ENCODE data around the gene CCDC92. TPM values are rescaled to one million over a fixed set of nuclear protein-coding genes. Genes with fewer than 3 reads are reported as not detected.

CCDC92 gene
- polyA plus RNA-seq, 2 of the 4 experiments (the other 2 are of a cell fraction), result 27.2 to 27.5 TPM

- DNase-seq (ENCODE audit: low read depth in 1 of 2, low spot score in 1 of 2) (no peak), ATAC-seq (peak in 1 of 2 experiments; percentile 18; a peak in 3 of 6 replicates), FAIRE-seq (no peak)
- no peak overlapping the region for H3K4me3 ChIP-seq
- H3K9me3 ChIP-seq, result no peaks in the 10 kb centered on the region
- 64% methylated on average over 7 of the region's 10 CpGs for WGBS (ENCODE audit: missing lambda C conversion rate)
- POLR2A ChIA-PET, result no interaction called here
- CTCF ChIA-PET, result interaction anchor here (0.8 kb wide), 1 partner anchor 13 kb away, joined by 4 read pairs; no protein-coding TSS in a partner anchor
- H3K4me2 ChIP-seq, result no peak overlapping the region
- H3K4me1 ChIP-seq, result peaks cover 10% of the 10 kb centered on the region; the same call in 2 of the 3 replicates
- no peak for TF ChIP-seq RAD21 (conservative IDR thresholded peaks at IDR 0.05 in 1 of 2, IDR thresholded peaks at IDR 0.05 in 1 of 2)
- TF ChIP-seq USF2 (IDR thresholded peaks at IDR 0.05), result no peak
- no peak for TF ChIP-seq EHF (CRISPR knock-in tag; IDR thresholded peaks at IDR 0.05)
- TF ChIP-seq PHF8 (IDR thresholded peaks at IDR 0.05; ENCODE audit: borderline replicate concordance, low read depth), result no peak
- no peak for TF ChIP-seq FOSL2 (IDR thresholded peaks at IDR 0.05)
- no peak for TF ChIP-seq FOSL2 (CRISPR knock-in tag; IDR thresholded peaks at IDR 0.05)
- TF ChIP-seq EHMT2 (IDR thresholded peaks at IDR 0.05; ENCODE audit: low read depth), result no peak
- TF ChIP-seq KDM1A (IDR thresholded peaks at IDR 0.05; ENCODE audit: low read depth), result no peak
- no peak overlapping the region for H3K27ac ChIP-seq
Observed at GRCh38 chr12:123892853-123893252, 79.8 kb downstream of the CCDC92 start.

GRCh38 chr12:123892180-123892559 is 80.5 kb downstream of the CCDC92 start:
- 90% methylated on average over 9 of the region's 9 CpGs for WGBS (ENCODE audit: missing lambda C conversion rate)
- TF ChIP-seq NFE2L2 (conservative IDR thresholded peaks at IDR 0.05; ENCODE audit: low read length), result no peak
- no peak for TF ChIP-seq CHD4 (IDR thresholded peaks at IDR 0.05; ENCODE audit: borderline replicate concordance)
- no peak for TF ChIP-seq HOXA7 (CRISPR knock-in tag; IDR thresholded peaks at IDR 0.05)
- POLR2A ChIA-PET, result no interaction called here
- DNase-seq (ENCODE audit: low read depth in 1 of 2, low spot score in 1 of 2), result no peak
- Histone ChIP-seq H3K4me1 (peaks cover 8% of the 10 kb centered on the region), H3K4me2 (no peak overlapping the region), H3K27ac (no peak overlapping the region), H3K9me3 (no peaks in the 10 kb centered on the region), H3K4me3 (no peak overlapping the region)
- CTCF ChIA-PET, result interaction anchor here (1.0 to 1.9 kb wide), 3 partner anchors 13 to 24 kb away, joined by 3 to 6 read pairs (median 4); no protein-coding TSS in a partner anchor
- ATAC-seq, result no peak
- no peak for FAIRE-seq

GRCh38 chr12:123891516-123892179 is 81.0 kb downstream of the CCDC92 start:
- no peak overlapping the region for H3K4me2 ChIP-seq
- FAIRE-seq (no peak), DNase-seq (ENCODE audit: low read depth in 1 of 2, low spot score in 1 of 2) (no peak), ATAC-seq (peak; percentile 27 to 56; a peak in 5 of 6 replicates)
- H3K4me1 ChIP-seq, result peaks cover 10% of the 10 kb centered on the region; the same call in 2 of the 3 replicates
- H3K9me3 ChIP-seq, result no peaks in the 10 kb centered on the region
- no peak overlapping the region for H3K4me3 ChIP-seq
- CTCF ChIA-PET, result interaction anchor here (1.0 to 1.9 kb wide), 3 partner anchors 14 to 24 kb away, joined by 3 to 6 read pairs (median 4); no protein-coding TSS in a partner anchor
- 37% methylated on average over 15 of the region's 15 CpGs for WGBS (ENCODE audit: missing lambda C conversion rate)
- H3K27ac ChIP-seq, result no peak overlapping the region
- POLR2A ChIA-PET, result no interaction called here
- TF ChIP-seq RNF2 (IDR thresholded peaks at IDR 0.05; ENCODE audit: borderline replicate concordance, low read depth) (no peak), CHD4 (IDR thresholded peaks at IDR 0.05; ENCODE audit: borderline replicate concordance) (no peak), RCOR1 (IDR thresholded peaks at IDR 0.05; ENCODE audit: low read depth, low read length) (no peak), CHD2 (IDR thresholded peaks at IDR 0.05; ENCODE audit: low read length, partially characterized antibody) (no peak), ZSCAN20 (CRISPR knock-in tag; IDR thresholded peaks at IDR 0.05) (no peak), EHMT2 (IDR thresholded peaks at IDR 0.05; ENCODE audit: low read depth) (no peak), SREBF2 (IDR thresholded peaks at IDR 0.05) (no peak), BHLHE40 (IDR thresholded peaks at IDR 0.05; ENCODE audit: low read depth, low read length) (no peak), ESRRA (IDR thresholded peaks at IDR 0.05; ENCODE audit: borderline replicate concordance, low read length) (no peak), E2F6 (IDR thresholded peaks at IDR 0.05; ENCODE audit: borderline replicate concordance, low read depth) (no peak), NR3C1 (IDR thresholded peaks at IDR 0.05) (no peak), HOXA7 (CRISPR knock-in tag; IDR thresholded peaks at IDR 0.05) (no peak), JUNB (IDR thresholded peaks at IDR 0.05) (no peak), HOXB13 (CRISPR knock-in tag; IDR thresholded peaks at IDR 0.05; ENCODE audit: low read depth) (no peak), POLR2AphosphoS2 (conservative IDR thresholded peaks at IDR 0.05; ENCODE audit: low read length) (no peak), TP53 (CRISPR knock-in tag; IDR thresholded peaks at IDR 0.05) (no peak), HEYL (CRISPR knock-in tag; IDR thresholded peaks at IDR 0.05) (no peak), REST (IDR thresholded peaks at IDR 0.05) (no peak)

Data from A549 (cell line).